Measurements from ENCODE around the gene HDAC5. TPM values are rescaled to one million over a fixed set of nuclear protein-coding genes. Genes with fewer than 3 reads are reported as not detected.
"Not testable (repeated sequence)": the region's sequence is repeated elsewhere in the genome, so short reads cannot be mapped to it uniquely, and the experiment has no call there.

Gene HDAC5
- total and polyA plus RNA-seq, 12 donors, result 4.8 to 144 (median 73.0) TPM

GRCh38 chr17:44134752-44135568 is 11.5 kb upstream of the HDAC5 start:
- Histone ChIP-seq H3K36me3 (replicated peaks in 1 of 2) (no peaks in the 10 kb centered on the region), H3K27me3 (no peaks in the 10 kb centered on the region), H3K9me3 (replicated peaks in 1 of 3) (no peaks in the 10 kb centered on the region), H3K4me3 (no peak overlapping the region), H3K4me1 (replicated peaks in 1 of 2) (peaks cover 11 to 18% of the 10 kb centered on the region in 2 donors), H3K27ac (no peak overlapping the region)
- TF ChIP-seq POLR2A (IDR thresholded peaks at IDR 0.05) (no peak), CTCF (IDR thresholded peaks at IDR 0.05) (no peak)
- no peak for DNase-seq
- WGBS, 4 donors, result 84 to 89% (median 87%) methylated on average over 8 to 9 of the region's 9 CpGs
- intact Hi-C loops (cut with DNase I), result no loop called here

GRCh38 chr17:44133918-44134476 is 10.6 kb upstream of the HDAC5 start:
- no peaks in the 10 kb centered on the region for H3K27me3 ChIP-seq
- intact Hi-C loops (cut with DNase I), result no loop called here
- no peak overlapping the region for H3K4me3 ChIP-seq
- no peaks in the 10 kb centered on the region for H3K9me3 ChIP-seq (replicated peaks in 1 of 3)
- WGBS, 4 donors, result 71 to 86% (median 79%) methylated on average over 4 of the region's 4 CpGs
- H3K4me1 ChIP-seq (replicated peaks in 1 of 2), result peaks cover 11 to 18% of the 10 kb centered on the region in 2 donors
- no peak for DNase-seq
- H3K27ac ChIP-seq, result no peak overlapping the region
- TF ChIP-seq CTCF (IDR thresholded peaks at IDR 0.05) (no peak), POLR2A (IDR thresholded peaks at IDR 0.05) (no peak)
- no peaks in the 10 kb centered on the region for H3K36me3 ChIP-seq (replicated peaks in 1 of 2)

- H3K36me3 ChIP-seq (replicated peaks in 1 of 2), result no peaks in the 10 kb centered on the region
- H3K4me1 ChIP-seq (replicated peaks in 1 of 2), result peaks cover 0 to 6% of the 10 kb centered on the region in 2 donors
- H3K4me3 ChIP-seq, result no peak overlapping the region
- intact Hi-C loops (cut with DNase I), result no loop called here
- no peak for TF ChIP-seq CTCF (IDR thresholded peaks at IDR 0.05)
- no peak for TF ChIP-seq POLR2A (IDR thresholded peaks at IDR 0.05)
- peak in 2 of 7 donors; percentile 33 to 65 for DNase-seq
- H3K27me3 ChIP-seq, result no peaks in the 10 kb centered on the region
- H3K27ac ChIP-seq, result peak overlapping the region in 4 of 5 donors; percentile 5 to 76 (median 31)
- H3K9me3 ChIP-seq (replicated peaks in 1 of 3), result no peaks in the 10 kb centered on the region
Observed at GRCh38 chr17:44132275-44132821, 8.9 kb upstream of the HDAC5 start.

- 90 to 95% (median 93%) methylated on average over 12 of the region's 12 CpGs for WGBS, 4 donors
- H3K4me1 ChIP-seq (replicated peaks in 1 of 2); H3K27me3 ChIP-seq; intact Hi-C loops (cut with DNase I); DNase-seq; H3K36me3 ChIP-seq (replicated peaks in 1 of 2); H3K27ac ChIP-seq; H3K4me3 ChIP-seq; H3K9me3 ChIP-seq (replicated peaks in 1 of 3): not testable (repeated sequence)
Observed at GRCh38 chr17:44131372-44131771, 7.9 kb upstream of the HDAC5 start.

Measured in adrenal gland (tissue), 12 donors.